Gastrocnemius medialis (tissue), 4 donors: ENCODE data around the gene ARHGAP1. TPM values are rescaled to one million over a fixed set of nuclear protein-coding genes. Genes with fewer than 3 reads are reported as not detected.

Experiments
- ATAC-seq, 2 donors: fragments of 150-250 bp; one replicate each; pipeline ENCODE4 v1.9.1; 2016
- DNase-seq, 2 donors: peaks; one replicate each; pipeline ENCODE4 v3.0.0-alpha.2; 2019
- H3K27ac ChIP-seq, 4 donors: fragments of 200-600 bp; sonication (generic); 1 replicate in 1 of 4; 2 replicates in 3 of 4; pipeline ENCODE4 v1.5.1; 2016 to 2018; ENCODE audit warnings: mild to moderate bottlenecking in 2 of 4, moderate library complexity in 1 of 4
- H3K27me3 ChIP-seq, 3 donors: fragments of 200-600 bp; sonication (generic) in 2 of 3; 1 replicate in 1 of 3; 2 replicates in 2 of 3; pipeline versions ENCODE4 v1.5.1 to v1.6.0; 2016 to 2019; ENCODE audit warnings: mild to moderate bottlenecking in 1 of 3, moderate library complexity in 1 of 3
- H3K36me3 ChIP-seq, 2 donors: fragments of 200-600 bp; sonication (generic) in 1 of 2; one replicate each; pipeline ENCODE4 v1.5.1; 2017 to 2018
- H3K4me1 ChIP-seq, 2 donors: fragments of 200-600 bp; sonication (generic) in 1 of 2; one replicate each; pipeline ENCODE4 v1.5.1; 2016 to 2017; ENCODE audit warnings: mild to moderate bottlenecking in 2 of 2
- H3K4me3 ChIP-seq, 4 donors: fragments of 200-600 bp; sonication (generic) in 3 of 4; 1 replicate in 1 of 4; 2 replicates in 3 of 4; pipeline ENCODE4 v1.5.1; 2016 to 2019; ENCODE audit warnings: mild to moderate bottlenecking in 2 of 4
- H3K9me3 ChIP-seq, 3 donors: fragments of 200-600 bp; sonication (generic) in 2 of 3; 1 replicate in 1 of 3; 2 replicates in 2 of 3; pipeline ENCODE4 v1.5.1; 2016 to 2019
- POLR2A ChIP-seq, 2 donors: fragments of 450-650 bp; IDR thresholded peaks; one replicate each; pipeline ENCODE4 v1.6.1; 2017; ENCODE audit warnings: antibody characterized with exemption in 2 of 2, mild to moderate bottlenecking in 2 of 2, moderate library complexity in 2 of 2
- in situ Hi-C, 4 donors: fragments of 200-750 bp; cut with MboI; loops; one replicate each; pipeline versions ENCODE4 v1.15.0 to v1.8.0; 2017; ENCODE audit warnings: low sequenced_read_pairs in 4 of 4
- intact Hi-C: fragments of 100-400 bp; cut with DNase I; formaldehyde crosslinking; loops from one replicate; pipeline ENCODE4 v1.15.1; 2023; ENCODE audit warnings: low total_unique reads
- total RNA-seq, 4 donors: library from RNA; depleted of rRNA; stranded (reverse); fragments of >200 nt; gene quantifications; one replicate each; pipeline versions ENCODE4 v1.1.0 to v1.2.3, GENCODE V29; 2016
- TF ChIP-seq, protein P1 (sequence below), 5 experiments: fragments of 450-650 bp in 3 of 5; fragments of 200-600 bp in 2 of 5; sonication (generic) in 2 of 5; IDR thresholded peaks in 4 of 5; conservative IDR thresholded peaks in 1 of 5; 1 replicate in 4 of 5; 2 replicates in 1 of 5; pipeline ENCODE4 v1.5.1; 2016 to 2019; ENCODE audit warnings: antibody characterized with exemption in 5 of 5, mild to moderate bottlenecking in 3 of 5, moderate library complexity in 3 of 5

The ARHGAP1 gene
- total RNA-seq, 4 donors from 2014 or later: 11.1 to 34.8 (median 24.6) TPM

DNA sequence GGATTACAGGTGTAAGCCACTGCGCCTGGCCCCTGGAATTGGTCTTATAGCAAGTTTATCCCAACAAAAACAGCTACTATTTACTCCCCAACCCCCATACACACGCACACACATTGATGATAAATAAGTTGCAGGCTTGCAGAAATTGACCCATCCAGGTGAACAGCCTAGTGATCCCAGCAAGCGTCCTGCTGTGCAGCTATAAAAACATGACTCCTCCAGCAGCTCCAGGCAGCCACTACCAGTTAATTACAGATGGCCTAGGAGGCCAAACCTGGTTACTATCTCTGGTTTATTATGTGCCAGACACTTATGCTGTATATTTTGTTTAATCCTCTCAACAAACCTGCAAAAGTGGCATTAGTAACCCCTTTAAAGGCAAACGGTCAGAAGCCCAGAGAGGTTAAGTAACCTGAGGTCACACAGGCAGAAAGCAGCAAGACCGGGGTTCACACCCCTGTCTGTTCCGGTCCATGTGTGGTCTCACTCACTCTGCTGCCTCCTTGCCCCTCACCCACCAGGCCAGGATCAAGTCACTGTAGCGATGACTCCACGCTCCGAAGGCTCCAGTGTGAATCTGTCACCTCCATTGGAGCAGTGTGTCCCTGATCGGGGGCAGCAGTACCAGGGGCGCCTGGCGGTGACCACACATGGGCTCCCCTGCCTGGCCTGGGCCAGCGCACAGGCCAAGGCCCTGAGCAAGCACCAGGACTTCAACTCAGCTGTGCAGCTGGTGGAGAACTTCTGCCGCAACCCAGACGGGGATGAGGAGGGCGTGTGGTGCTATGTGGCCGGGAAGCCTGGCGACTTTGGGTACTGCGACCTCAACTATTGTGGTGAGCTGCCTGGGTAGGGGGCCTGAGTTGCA lies 25.2 kb upstream of the ARHGAP1 start:
- in situ Hi-C loops: no loop called here
- no peak overlapping the region for H3K27ac ChIP-seq
- H3K36me3 ChIP-seq: no peaks in the 10 kb centered on the region
- H3K27me3 ChIP-seq: no peaks in the 10 kb centered on the region
- no peak overlapping the region for H3K4me3 ChIP-seq
- no peaks in the 10 kb centered on the region for H3K9me3 ChIP-seq
- DNase-seq (no peak), ATAC-seq (no peak)
- TF ChIP-seq, protein P1, sequence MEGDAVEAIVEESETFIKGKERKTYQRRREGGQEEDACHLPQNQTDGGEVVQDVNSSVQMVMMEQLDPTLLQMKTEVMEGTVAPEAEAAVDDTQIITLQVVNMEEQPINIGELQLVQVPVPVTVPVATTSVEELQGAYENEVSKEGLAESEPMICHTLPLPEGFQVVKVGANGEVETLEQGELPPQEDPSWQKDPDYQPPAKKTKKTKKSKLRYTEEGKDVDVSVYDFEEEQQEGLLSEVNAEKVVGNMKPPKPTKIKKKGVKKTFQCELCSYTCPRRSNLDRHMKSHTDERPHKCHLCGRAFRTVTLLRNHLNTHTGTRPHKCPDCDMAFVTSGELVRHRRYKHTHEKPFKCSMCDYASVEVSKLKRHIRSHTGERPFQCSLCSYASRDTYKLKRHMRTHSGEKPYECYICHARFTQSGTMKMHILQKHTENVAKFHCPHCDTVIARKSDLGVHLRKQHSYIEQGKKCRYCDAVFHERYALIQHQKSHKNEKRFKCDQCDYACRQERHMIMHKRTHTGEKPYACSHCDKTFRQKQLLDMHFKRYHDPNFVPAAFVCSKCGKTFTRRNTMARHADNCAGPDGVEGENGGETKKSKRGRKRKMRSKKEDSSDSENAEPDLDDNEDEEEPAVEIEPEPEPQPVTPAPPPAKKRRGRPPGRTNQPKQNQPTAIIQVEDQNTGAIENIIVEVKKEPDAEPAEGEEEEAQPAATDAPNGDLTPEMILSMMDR (IDR thresholded peaks at IDR 0.05 in 4 of 5, conservative IDR thresholded peaks at IDR 0.05 in 1 of 5): no peak
- TF ChIP-seq POLR2A (IDR thresholded peaks at IDR 0.05): no peak
- H3K4me1 ChIP-seq: no peaks in the 10 kb centered on the region
- intact Hi-C loops: no loop called here

DNA sequence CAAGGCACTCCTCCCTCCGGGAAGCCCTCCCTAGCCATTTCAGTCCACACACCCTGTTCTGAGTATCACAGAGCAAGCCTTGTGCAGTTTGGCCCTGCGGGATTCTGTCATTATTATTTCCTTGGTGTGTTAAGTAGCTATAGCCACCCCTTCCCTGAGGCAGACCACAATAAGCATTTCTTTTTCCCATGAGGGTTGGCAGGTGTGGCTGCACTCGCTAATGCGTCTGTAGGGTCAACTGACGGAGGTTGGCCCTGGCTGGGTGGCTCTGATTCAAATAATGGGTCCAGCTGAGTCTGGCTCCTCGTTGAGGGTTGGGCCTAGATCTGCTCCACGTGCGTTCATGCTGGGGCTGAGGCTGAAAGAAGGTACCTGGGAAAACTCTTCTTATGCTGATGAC lies 23.7 kb upstream of the ARHGAP1 start:
- intact Hi-C loops (no loop called here), in situ Hi-C loops (no loop called here)
- DNase-seq (no peak), ATAC-seq (no peak)
- no peak overlapping the region for H3K27ac ChIP-seq
- no peaks in the 10 kb centered on the region for H3K27me3 ChIP-seq
- H3K4me1 ChIP-seq: no peaks in the 10 kb centered on the region
- H3K36me3 ChIP-seq: no peaks in the 10 kb centered on the region
- H3K9me3 ChIP-seq: no peaks in the 10 kb centered on the region
- H3K4me3 ChIP-seq: no peak overlapping the region
- TF ChIP-seq, protein P1 (IDR thresholded peaks at IDR 0.05 in 4 of 5, conservative IDR thresholded peaks at IDR 0.05 in 1 of 5): no peak
- TF ChIP-seq POLR2A (IDR thresholded peaks at IDR 0.05): no peak

DNA sequence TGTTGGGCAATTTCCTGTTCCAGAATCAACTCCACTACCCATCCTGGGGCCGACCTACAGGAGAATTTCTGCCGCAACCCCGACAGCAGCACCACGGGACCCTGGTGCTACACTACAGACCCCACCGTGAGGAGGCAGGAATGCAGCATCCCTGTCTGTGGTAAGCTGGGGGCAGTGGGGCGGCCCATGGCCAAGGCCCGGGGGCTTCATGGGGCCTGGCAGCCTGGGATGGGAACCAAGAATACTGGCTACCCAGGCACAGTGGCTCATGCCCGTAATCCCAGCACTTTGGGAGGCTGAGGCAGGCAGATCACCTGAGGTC lies 22.9 kb upstream of the ARHGAP1 start:
- Histone ChIP-seq H3K27ac (no peak overlapping the region), H3K9me3 (no peaks in the 10 kb centered on the region), H3K27me3 (no peaks in the 10 kb centered on the region), H3K4me3 (no peak overlapping the region), H3K4me1 (no peaks in the 10 kb centered on the region), H3K36me3 (no peaks in the 10 kb centered on the region)
- intact Hi-C loops: no loop called here
- in situ Hi-C loops: no loop called here
- TF ChIP-seq POLR2A (IDR thresholded peaks at IDR 0.05): no peak
- TF ChIP-seq, protein P1 (IDR thresholded peaks at IDR 0.05 in 4 of 5, conservative IDR thresholded peaks at IDR 0.05 in 1 of 5): no peak
- ATAC-seq: no peak
- no peak for DNase-seq

DNA sequence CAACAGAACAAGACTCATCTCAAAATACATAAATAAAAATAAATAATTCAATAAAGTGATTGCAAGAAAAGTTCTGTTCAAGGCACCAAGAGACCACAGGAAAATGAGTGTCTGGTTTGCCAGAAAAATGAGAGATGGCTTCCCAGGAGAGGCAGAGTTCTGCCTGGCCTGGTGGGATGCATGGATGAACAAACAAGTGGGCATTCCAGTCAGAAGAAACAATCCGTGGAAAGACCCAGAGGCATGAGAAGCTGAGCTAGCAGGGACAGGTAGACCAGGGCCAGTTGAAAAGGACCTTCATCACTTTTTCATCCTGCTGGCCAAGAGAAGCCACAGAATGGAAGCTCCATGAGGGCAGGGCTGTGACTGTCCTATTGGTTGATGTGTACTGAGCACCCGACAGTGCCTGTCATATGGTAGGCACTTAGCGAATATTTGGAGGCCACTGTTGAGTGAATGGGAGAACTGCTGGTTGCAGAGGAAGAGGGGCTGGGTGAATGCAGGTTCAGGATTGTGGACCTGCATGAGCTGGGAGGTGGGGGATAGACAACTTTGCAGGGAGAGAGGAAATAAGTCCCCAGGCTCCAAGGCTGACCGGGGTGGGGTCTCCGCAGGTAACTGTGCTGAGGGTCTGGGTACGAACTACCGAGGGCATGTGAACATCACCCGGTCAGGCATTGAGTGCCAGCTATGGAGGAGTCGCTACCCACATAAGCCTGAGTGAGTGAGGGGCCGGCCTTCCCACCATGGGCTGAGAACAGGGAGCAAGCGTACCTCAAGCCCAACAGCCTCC lies 22.3 kb upstream of the ARHGAP1 start:
- in situ Hi-C loops (no loop called here), intact Hi-C loops (no loop called here)
- Histone ChIP-seq H3K4me1 (no peaks in the 10 kb centered on the region), H3K27ac (no peak overlapping the region), H3K9me3 (no peaks in the 10 kb centered on the region), H3K27me3 (no peaks in the 10 kb centered on the region), H3K4me3 (no peak overlapping the region), H3K36me3 (no peaks in the 10 kb centered on the region)
- TF ChIP-seq POLR2A (IDR thresholded peaks at IDR 0.05): no peak
- TF ChIP-seq, protein P1 (IDR thresholded peaks at IDR 0.05 in 4 of 5, conservative IDR thresholded peaks at IDR 0.05 in 1 of 5): no peak
- no peak for DNase-seq
- no peak for ATAC-seq
